Gastrocnemius medialis (tissue), 4 donors: ENCODE measurements around the gene ENTPD5. TPM values are rescaled to one million over a fixed set of nuclear protein-coding genes. Genes with fewer than 3 reads are reported as not detected.

Experiments used
- ATAC-seq, 2 donors: fragments of 150-250 bp; one replicate each; pipeline ENCODE4 v1.9.1; 2016
- DNase-seq, 2 donors: peaks; one replicate each; pipeline ENCODE4 v3.0.0-alpha.2; 2019
- H3K27ac ChIP-seq, 4 donors: fragments of 200-600 bp; sonication (generic); 1 replicate in 1 of 4; 2 replicates in 3 of 4; pipeline ENCODE4 v1.5.1; 2016 to 2018; ENCODE audit warnings: mild to moderate bottlenecking in 2 of 4, moderate library complexity in 1 of 4
- H3K27me3 ChIP-seq, 3 donors: fragments of 200-600 bp; sonication (generic) in 2 of 3; 1 replicate in 1 of 3; 2 replicates in 2 of 3; pipeline versions ENCODE4 v1.5.1 to v1.6.0; 2016 to 2019; ENCODE audit warnings: mild to moderate bottlenecking in 1 of 3, moderate library complexity in 1 of 3
- H3K36me3 ChIP-seq, 2 donors: fragments of 200-600 bp; sonication (generic) in 1 of 2; one replicate each; pipeline ENCODE4 v1.5.1; 2017 to 2018
- H3K4me1 ChIP-seq, 2 donors: fragments of 200-600 bp; sonication (generic) in 1 of 2; one replicate each; pipeline ENCODE4 v1.5.1; 2016 to 2017; ENCODE audit warnings: mild to moderate bottlenecking in 2 of 2
- H3K4me3 ChIP-seq, 4 donors: fragments of 200-600 bp; sonication (generic) in 3 of 4; 1 replicate in 1 of 4; 2 replicates in 3 of 4; pipeline ENCODE4 v1.5.1; 2016 to 2019; ENCODE audit warnings: mild to moderate bottlenecking in 2 of 4
- H3K9me3 ChIP-seq, 3 donors: fragments of 200-600 bp; sonication (generic) in 2 of 3; 1 replicate in 1 of 3; 2 replicates in 2 of 3; pipeline ENCODE4 v1.5.1; 2016 to 2019
- POLR2A ChIP-seq, 2 donors: fragments of 450-650 bp; IDR thresholded peaks; one replicate each; pipeline ENCODE4 v1.6.1; 2017; ENCODE audit warnings: antibody characterized with exemption in 2 of 2, mild to moderate bottlenecking in 2 of 2, moderate library complexity in 2 of 2
- in situ Hi-C, 4 donors: fragments of 200-750 bp; cut with MboI; loops; one replicate each; pipeline versions ENCODE4 v1.15.0 to v1.8.0; 2017; ENCODE audit warnings: low sequenced_read_pairs in 4 of 4
- intact Hi-C: fragments of 100-400 bp; cut with DNase I; formaldehyde crosslinking; loops from one replicate; pipeline ENCODE4 v1.15.1; 2023; ENCODE audit warnings: low total_unique reads
- total RNA-seq, 4 donors: library from RNA; depleted of rRNA; stranded (reverse); fragments of >200 nt; gene quantifications; one replicate each; pipeline versions ENCODE4 v1.1.0 to v1.2.3, GENCODE V29; 2016
- TF ChIP-seq, protein P1 (sequence below), 5 experiments: fragments of 450-650 bp in 3 of 5; fragments of 200-600 bp in 2 of 5; sonication (generic) in 2 of 5; IDR thresholded peaks in 4 of 5; conservative IDR thresholded peaks in 1 of 5; 1 replicate in 4 of 5; 2 replicates in 1 of 5; pipeline ENCODE4 v1.5.1; 2016 to 2019; ENCODE audit warnings: antibody characterized with exemption in 5 of 5, mild to moderate bottlenecking in 3 of 5, moderate library complexity in 3 of 5

ENTPD5 gene
- total RNA-seq, 4 donors from 2014 or later: 5.4 to 10.2 (median 7.3) TPM

DNA sequence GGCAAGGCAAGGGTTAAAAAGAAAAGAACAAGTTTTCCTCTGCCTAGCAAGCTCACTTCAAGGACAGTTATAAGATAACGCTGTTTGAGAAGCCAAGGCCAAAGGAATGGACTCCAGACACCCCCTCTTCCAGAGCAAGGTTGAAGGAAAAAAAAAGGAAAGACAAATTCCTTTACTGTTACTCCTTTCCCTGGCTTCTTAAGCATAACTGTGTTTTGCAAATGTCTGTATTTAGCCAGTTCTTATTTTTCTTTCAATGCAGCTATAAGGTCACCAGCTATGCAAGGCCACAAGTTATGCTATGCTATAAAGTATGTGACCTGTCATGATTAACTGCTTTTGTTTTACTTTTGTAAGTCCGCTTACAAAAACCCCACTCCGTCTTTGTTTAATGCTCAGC lies 105.8 kb downstream of the ENTPD5 start:
- DNase-seq (no peak), ATAC-seq (no peak)
- no peak overlapping the region for H3K4me3 ChIP-seq
- in situ Hi-C loops: no loop called here
- no peak for TF ChIP-seq POLR2A (IDR thresholded peaks at IDR 0.05)
- TF ChIP-seq, protein P1, sequence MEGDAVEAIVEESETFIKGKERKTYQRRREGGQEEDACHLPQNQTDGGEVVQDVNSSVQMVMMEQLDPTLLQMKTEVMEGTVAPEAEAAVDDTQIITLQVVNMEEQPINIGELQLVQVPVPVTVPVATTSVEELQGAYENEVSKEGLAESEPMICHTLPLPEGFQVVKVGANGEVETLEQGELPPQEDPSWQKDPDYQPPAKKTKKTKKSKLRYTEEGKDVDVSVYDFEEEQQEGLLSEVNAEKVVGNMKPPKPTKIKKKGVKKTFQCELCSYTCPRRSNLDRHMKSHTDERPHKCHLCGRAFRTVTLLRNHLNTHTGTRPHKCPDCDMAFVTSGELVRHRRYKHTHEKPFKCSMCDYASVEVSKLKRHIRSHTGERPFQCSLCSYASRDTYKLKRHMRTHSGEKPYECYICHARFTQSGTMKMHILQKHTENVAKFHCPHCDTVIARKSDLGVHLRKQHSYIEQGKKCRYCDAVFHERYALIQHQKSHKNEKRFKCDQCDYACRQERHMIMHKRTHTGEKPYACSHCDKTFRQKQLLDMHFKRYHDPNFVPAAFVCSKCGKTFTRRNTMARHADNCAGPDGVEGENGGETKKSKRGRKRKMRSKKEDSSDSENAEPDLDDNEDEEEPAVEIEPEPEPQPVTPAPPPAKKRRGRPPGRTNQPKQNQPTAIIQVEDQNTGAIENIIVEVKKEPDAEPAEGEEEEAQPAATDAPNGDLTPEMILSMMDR (IDR thresholded peaks at IDR 0.05 in 4 of 5, conservative IDR thresholded peaks at IDR 0.05 in 1 of 5): no peak
- H3K9me3 ChIP-seq: no peaks in the 10 kb centered on the region
- no peaks in the 10 kb centered on the region for H3K4me1 ChIP-seq
- intact Hi-C loops: no loop called here
- no peak overlapping the region for H3K27ac ChIP-seq
- peaks cover 0 to 37% of the 10 kb centered on the region in 2 donors for H3K36me3 ChIP-seq
- H3K27me3 ChIP-seq: no peaks in the 10 kb centered on the region

DNA sequence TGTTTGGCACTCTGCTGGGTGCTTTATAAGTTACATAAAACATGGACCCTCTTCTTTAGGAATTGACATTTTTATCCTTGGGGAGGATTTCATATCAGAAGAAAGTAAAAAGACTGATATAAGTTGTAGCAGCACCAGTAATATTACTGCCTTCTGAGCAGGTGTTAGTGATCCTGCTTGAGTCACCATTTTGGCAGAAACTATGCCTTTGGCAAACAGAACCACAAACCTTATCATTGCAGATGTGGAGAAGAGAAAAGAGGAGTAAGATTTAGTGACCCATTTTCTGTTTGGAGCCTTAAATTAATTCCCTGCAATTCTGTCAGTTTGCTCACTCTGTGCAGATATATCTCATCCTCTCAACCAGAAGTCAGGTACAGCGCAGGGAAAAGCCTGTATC lies 109.4 kb downstream of the ENTPD5 start:
- in situ Hi-C loops (no loop called here), intact Hi-C loops (no loop called here)
- Histone ChIP-seq H3K4me1 (no peaks in the 10 kb centered on the region), H3K27me3 (no peaks in the 10 kb centered on the region), H3K36me3 (peaks cover 0 to 69% of the 10 kb centered on the region in 2 donors), H3K27ac (no peak overlapping the region), H3K4me3 (no peak overlapping the region), H3K9me3 (no peaks in the 10 kb centered on the region)
- no peak for TF ChIP-seq POLR2A (IDR thresholded peaks at IDR 0.05)
- TF ChIP-seq, protein P1 (IDR thresholded peaks at IDR 0.05 in 4 of 5, conservative IDR thresholded peaks at IDR 0.05 in 1 of 5): no peak
- ATAC-seq (no peak), DNase-seq (no peak)

Other genes starting within 250 kb of the ENTPD5 start
- 10 to 100 TPM in 2 of 4 donors, 1 to 10 TPM in 2; 5.6 to 15.7 (median 9.9) TPM for gene PTGR2, start 167.5 kb downstream of the ENTPD5 start, total RNA-seq
- 10 to 100 TPM; 22.6 to 33.2 (median 24.0) TPM for gene ZNF410, start 132.4 kb downstream of the ENTPD5 start, total RNA-seq
- gene FAM161B, start 69.2 kb downstream of the ENTPD5 start, total RNA-seq: 1 to 10 TPM; 5.0 to 7.7 (median 6.0) TPM
- gene COQ6, start 69.0 kb downstream of the ENTPD5 start, total RNA-seq: 10 to 100 TPM; 36.5 to 60.6 (median 42.2) TPM
- gene BBOF1, start 61 bp upstream of the ENTPD5 start, total RNA-seq: 1 to 10 TPM in 3 of 4 donors, under 1 TPM in 1; 0.95 to 8.7 (median 1.9) TPM
- gene ALDH6A1, start 65.2 kb upstream of the ENTPD5 start, total RNA-seq: 10 to 100 TPM in 3 of 4 donors, 1 to 10 TPM in 1; 5.9 to 26.3 (median 20.3) TPM
- 1 to 10 TPM; 3.4 to 5.6 (median 4.3) TPM for gene LIN52, start 65.7 kb upstream of the ENTPD5 start, total RNA-seq
- gene VSX2, start 220.2 kb upstream of the ENTPD5 start, total RNA-seq: not detected